GM12878 (cell line): ENCODE results near the gene ALX4. TPM values are rescaled to one million over a fixed set of nuclear protein-coding genes. Genes with fewer than 3 reads are reported as not detected.

Experiments
- ATAC-seq: fragments of 200-7000 bp; cut with Tn5 transposase; 3 replicates; pipeline ENCODE4 v1.9.1; 2020; ENCODE audit warnings: mild to moderate bottlenecking, moderate library complexity
- BruUV-seq: library from RNA; stranded (reverse); fragments of 400-500 nt; replicated peaks from 2 replicates; lab custom pipeline; 2021; lab: Mats Ljungman, UMichigan
- CTCF ChIA-PET: fragments of 300-600 bp; sonication (Branson Sonifier 250); formaldehyde crosslinking; extraction: SDS; loops from one replicate; lab custom pipeline; 2021; ENCODE audit warnings: inconsistent platforms; lab: Yijun Ruan, JAX
- POLR2A ChIA-PET: fragments of 350-600 bp; formaldehyde crosslinking; extraction: SDS; loops from one replicate; lab custom pipeline; 2021; ENCODE audit warnings: inconsistent platforms; lab: Charles Lee
- RAD21 ChIA-PET: fragments of 300-600 bp; sonication (Branson Sonifier 250); formaldehyde crosslinking; loops from one replicate; lab custom pipeline; 2023; ENCODE audit warnings: antibody characterized with exemption; ENCODE audit not compliant: unreplicated experiment; lab: Charles Lee
- SMC1A ChIA-PET: fragments of 300-600 bp; sonication (Branson Sonifier 250); formaldehyde crosslinking; loops from one replicate; lab custom pipeline; 2023; ENCODE audit not compliant: unreplicated experiment, uncharacterized antibody; lab: Charles Lee
- DNase-seq: peaks from one replicate; pipeline ENCODE4 v3.0.0-alpha.2; 2011; ENCODE audit warnings: low read depth, low spot score
- FAIRE-seq: peaks from 3 replicates; lab custom pipeline; 2011; peaks lifted over from hg19 to GRCh38; lab: Jason Lieb, UNC
- H2AFZ ChIP-seq: 2 replicates; pipeline ENCODE4 v1.6.0; 2011; ENCODE audit warnings: low read depth, low read length, control low read depth; ENCODE audit not compliant: control insufficient read depth
- H3K27ac ChIP-seq: 2 replicates; pipeline ENCODE4 v1.5.1; 2011; ENCODE audit warnings: control low read depth; ENCODE audit not compliant: control insufficient read depth, insufficient read depth
- H3K27me3 ChIP-seq, 2 experiments: replicated peaks in 1 of 2; 2 replicates each; pipeline versions ENCODE4 v1.6.0 to v1.6.1; 2011; ENCODE audit warnings: low read length in 1 of 2; ENCODE audit not compliant: control insufficient read depth in 2 of 2, insufficient read depth in 2 of 2
- H3K36me3 ChIP-seq, 2 experiments: 2 replicates each; pipeline ENCODE4 v1.5.1; 2011; ENCODE audit warnings: low read length in 1 of 2; ENCODE audit not compliant: control insufficient read depth in 2 of 2, insufficient read depth in 2 of 2
- H3K4me1 ChIP-seq: 2 replicates; pipeline ENCODE4 v1.6.1; 2011; ENCODE audit warnings: mild to moderate bottlenecking, low read length, moderate library complexity, mixed read lengths; ENCODE audit not compliant: control insufficient read depth, insufficient read depth
- H3K4me2 ChIP-seq: 2 replicates; pipeline ENCODE4 v1.6.0; 2011; ENCODE audit warnings: control low read depth; ENCODE audit not compliant: control insufficient read depth, insufficient read depth
- H3K4me3 ChIP-seq: fragments of 200-600 bp; sonication (generic); 2 replicates; pipeline ENCODE4 v1.5.1; 2016
- H3K79me2 ChIP-seq: 2 replicates; pipeline ENCODE4 v1.6.0; 2011; ENCODE audit warnings: low read length; ENCODE audit not compliant: control insufficient read depth, insufficient read depth
- H3K9ac ChIP-seq: 2 replicates; pipeline ENCODE4 v1.8.0; 2011; ENCODE audit warnings: low read length, control low read depth, mixed read lengths; ENCODE audit not compliant: control insufficient read depth, insufficient read depth
- H3K9me3 ChIP-seq: replicated peaks from 3 replicates; pipeline ENCODE4 v1.5.1; 2011; ENCODE audit warnings: mild to moderate bottlenecking, low read length; ENCODE audit not compliant: control insufficient read depth, insufficient read depth
- H4K20me1 ChIP-seq: 2 replicates; pipeline ENCODE4 v1.6.0; 2011; ENCODE audit not compliant: control insufficient read depth, insufficient read depth
- FOXM1 ChIP-seq: IDR thresholded peaks from 2 replicates; pipeline ENCODE4 v1.6.1; 2012; ENCODE audit warnings: low read depth, mild to moderate bottlenecking, inconsistent platforms, low read length, moderate library complexity
- WGBS: methylation state at CpG from one replicate; pipeline ENCODE4 v1.1.6; 2016; ENCODE audit warnings: low lambda C conversion rate; ENCODE audit not compliant: insufficient replicate concordance, insufficient coverage; ENCODE audit errors: missing lambda C conversion rate; 5-methylcytosine and 5-hydroxymethylcytosine counted together
- in situ Hi-C: fragments of 300-500 bp; cut with MboI; formaldehyde crosslinking; loops from 9 replicates; pipeline ENCODE4 v1.14.3; 2018; ENCODE audit warnings: mixed read lengths
- intact Hi-C: fragments of 100-400 bp; cut with micrococcal nuclease; formaldehyde crosslinking; loops from one replicate; pipeline ENCODE4 v1.14.2; 2022; ENCODE audit not compliant: unreplicated experiment
- polyA plus RNA-seq, 11 experiments: library from polyadenylated mRNA; depleted of rRNA in 4 of 11; unstranded in 6 of 11; stranded (reverse) in 5 of 11; fragments of >200 nt; fragmentation: Nextera tagmentation in 4 of 11; fragmentation: Illumina TruSeq in 1 of 11; extraction: Ambion mirVana in 4 of 11; extraction: Trizol in 1 of 11; gene quantifications; 1 replicate in 1 of 11; 2 replicates in 10 of 11; pipeline versions ENCODE4 v1.2.1 to v1.2.3, GENCODE V29; 2011 to 2016; ENCODE audit warnings: inconsistent platforms in 2 of 11, missing spikeins in 2 of 11, low read depth in 1 of 11
- total RNA-seq, 4 experiments: library from RNA; depleted of rRNA in 3 of 4; stranded (reverse); fragments of >200 nt in 3 of 4; fragmentation: Illumina TruSeq in 1 of 4; extraction: Trizol in 1 of 4; gene quantifications; 2 replicates each; pipeline versions ENCODE4 v1.2.1 to v1.2.3, GENCODE V29; 2013 to 2021
- TF ChIP-seq, protein P1 (sequence below): fragments of 450-650 bp; IDR thresholded peaks from 2 replicates; pipeline ENCODE4 v1.6.1; 2018; ENCODE audit warnings: mild to moderate bottlenecking, low read depth, moderate library complexity; ENCODE audit not compliant: partially characterized antibody
- TF ChIP-seq, protein P2 (sequence below): fragments of 450-650 bp; formaldehyde crosslinking; IDR thresholded peaks from 2 replicates; pipeline ENCODE4 v1.4.0; 2020; ENCODE audit warnings: mild to moderate bottlenecking, moderate library complexity

The ALX4 gene
- total and polyA plus RNA-seq, 10 of the 15 experiments (the other 5 are each of a cell fraction or from before 2014, with no cell fraction given): not detected

DNA sequence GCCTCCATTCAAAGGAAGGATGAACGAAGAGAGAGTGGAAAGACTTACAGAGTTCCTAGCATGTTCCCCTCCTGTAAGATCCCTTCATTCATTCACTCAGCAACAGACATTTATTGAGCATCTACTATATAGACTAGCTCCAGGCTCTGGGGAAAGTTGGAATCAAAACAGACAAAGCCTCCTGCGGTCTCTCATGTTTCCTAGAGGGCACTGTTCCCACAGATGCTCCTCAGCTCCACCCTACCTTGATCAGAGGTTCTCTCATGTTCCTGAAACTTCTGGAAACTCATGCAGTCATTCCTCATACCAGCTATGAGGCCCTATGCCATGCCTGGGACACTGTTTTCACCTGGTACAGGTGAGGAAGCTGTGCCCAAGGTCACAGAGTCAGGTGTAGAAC is 11.1 kb downstream of the ALX4 start:
- in situ Hi-C loops: no loop called here
- Histone ChIP-seq H3K4me3 (no peak overlapping the region), H3K4me2 (no peak overlapping the region), H4K20me1 (no peaks in the 10 kb centered on the region), H3K9me3 (no peaks in the 10 kb centered on the region), H3K27ac (no peak overlapping the region), H3K9ac (no peak overlapping the region), H3K79me2 (no peaks in the 10 kb centered on the region), H3K4me1 (no peaks in the 10 kb centered on the region), H3K27me3 (peaks cover 6% of the 10 kb centered on the region in 2 experiments), H2AFZ (no peak overlapping the region), H3K36me3 (no peaks in the 10 kb centered on the region)
- ChIA-PET CTCF (interaction anchor here (0.6 kb wide), 1 partner anchor 184 kb away, joined by 4 read pairs; no protein-coding TSS in a partner anchor), SMC1A (no interaction called here), POLR2A (no interaction called here), RAD21 (no interaction called here)
- 6% methylated on average over 2 of the region's 2 CpGs for whole genome bisulfite sequencing
- FAIRE-seq: no peak
- DNase-seq: no peak
- no TSS peak for BruUV-seq
- intact Hi-C loops: no loop called here
- ATAC-seq: no peak
- TF ChIP-seq FOXM1: no peak
- TF ChIP-seq, protein P1, sequence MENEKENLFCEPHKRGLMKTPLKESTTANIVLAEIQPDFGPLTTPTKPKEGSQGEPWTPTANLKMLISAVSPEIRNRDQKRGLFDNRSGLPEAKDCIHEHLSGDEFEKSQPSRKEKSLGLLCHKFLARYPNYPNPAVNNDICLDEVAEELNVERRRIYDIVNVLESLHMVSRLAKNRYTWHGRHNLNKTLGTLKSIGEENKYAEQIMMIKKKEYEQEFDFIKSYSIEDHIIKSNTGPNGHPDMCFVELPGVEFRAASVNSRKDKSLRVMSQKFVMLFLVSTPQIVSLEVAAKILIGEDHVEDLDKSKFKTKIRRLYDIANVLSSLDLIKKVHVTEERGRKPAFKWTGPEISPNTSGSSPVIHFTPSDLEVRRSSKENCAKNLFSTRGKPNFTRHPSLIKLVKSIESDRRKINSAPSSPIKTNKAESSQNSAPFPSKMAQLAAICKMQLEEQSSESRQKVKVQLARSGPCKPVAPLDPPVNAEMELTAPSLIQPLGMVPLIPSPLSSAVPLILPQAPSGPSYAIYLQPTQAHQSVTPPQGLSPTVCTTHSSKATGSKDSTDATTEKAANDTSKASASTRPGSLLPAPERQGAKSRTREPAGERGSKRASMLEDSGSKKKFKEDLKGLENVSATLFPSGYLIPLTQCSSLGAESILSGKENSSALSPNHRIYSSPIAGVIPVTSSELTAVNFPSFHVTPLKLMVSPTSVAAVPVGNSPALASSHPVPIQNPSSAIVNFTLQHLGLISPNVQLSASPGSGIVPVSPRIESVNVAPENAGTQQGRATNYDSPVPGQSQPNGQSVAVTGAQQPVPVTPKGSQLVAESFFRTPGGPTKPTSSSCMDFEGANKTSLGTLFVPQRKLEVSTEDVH: no peak
- TF ChIP-seq, protein P2, sequence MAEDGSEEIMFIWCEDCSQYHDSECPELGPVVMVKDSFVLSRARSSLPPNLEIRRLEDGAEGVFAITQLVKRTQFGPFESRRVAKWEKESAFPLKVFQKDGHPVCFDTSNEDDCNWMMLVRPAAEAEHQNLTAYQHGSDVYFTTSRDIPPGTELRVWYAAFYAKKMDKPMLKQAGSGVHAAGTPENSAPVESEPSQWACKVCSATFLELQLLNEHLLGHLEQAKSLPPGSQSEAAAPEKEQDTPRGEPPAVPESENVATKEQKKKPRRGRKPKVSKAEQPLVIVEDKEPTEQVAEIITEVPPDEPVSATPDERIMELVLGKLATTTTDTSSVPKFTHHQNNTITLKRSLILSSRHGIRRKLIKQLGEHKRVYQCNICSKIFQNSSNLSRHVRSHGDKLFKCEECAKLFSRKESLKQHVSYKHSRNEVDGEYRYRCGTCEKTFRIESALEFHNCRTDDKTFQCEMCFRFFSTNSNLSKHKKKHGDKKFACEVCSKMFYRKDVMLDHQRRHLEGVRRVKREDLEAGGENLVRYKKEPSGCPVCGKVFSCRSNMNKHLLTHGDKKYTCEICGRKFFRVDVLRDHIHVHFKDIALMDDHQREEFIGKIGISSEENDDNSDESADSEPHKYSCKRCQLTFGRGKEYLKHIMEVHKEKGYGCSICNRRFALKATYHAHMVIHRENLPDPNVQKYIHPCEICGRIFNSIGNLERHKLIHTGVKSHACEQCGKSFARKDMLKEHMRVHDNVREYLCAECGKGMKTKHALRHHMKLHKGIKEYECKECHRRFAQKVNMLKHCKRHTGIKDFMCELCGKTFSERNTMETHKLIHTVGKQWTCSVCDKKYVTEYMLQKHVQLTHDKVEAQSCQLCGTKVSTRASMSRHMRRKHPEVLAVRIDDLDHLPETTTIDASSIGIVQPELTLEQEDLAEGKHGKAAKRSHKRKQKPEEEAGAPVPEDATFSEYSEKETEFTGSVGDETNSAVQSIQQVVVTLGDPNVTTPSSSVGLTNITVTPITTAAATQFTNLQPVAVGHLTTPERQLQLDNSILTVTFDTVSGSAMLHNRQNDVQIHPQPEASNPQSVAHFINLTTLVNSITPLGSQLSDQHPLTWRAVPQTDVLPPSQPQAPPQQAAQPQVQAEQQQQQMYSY: no peak
